Ovary (tissue), 9 donors: ENCODE data around the gene CLTC. TPM values are rescaled to one million over a fixed set of nuclear protein-coding genes. Genes with fewer than 3 reads are reported as not detected.

Experiments used
- DNase-seq, 5 donors: peaks; one replicate each; pipeline ENCODE4 v3.0.0-alpha.2; 2019 to 2020
- H3K27ac ChIP-seq, 2 donors: fragments of 200-600 bp; one replicate each; pipeline versions ENCODE4 v1.5.1 to v1.8.0; 2019 to 2022
- H3K27me3 ChIP-seq: fragments of 200-600 bp; one replicate; pipeline ENCODE4 v1.8.0; 2022
- H3K36me3 ChIP-seq: fragments of 200-600 bp; sonication (generic); one replicate; pipeline ENCODE4 v1.5.1; 2019
- H3K4me1 ChIP-seq: one replicate; pipeline ENCODE4 v1.8.1; 2013; ENCODE audit warnings: mild to moderate bottlenecking, moderate library complexity; ENCODE audit not compliant: insufficient read depth
- H3K4me3 ChIP-seq: fragments of 200-600 bp; sonication (generic); one replicate; pipeline ENCODE4 v1.5.1; 2017
- H3K9me3 ChIP-seq, 2 donors: fragments of 200-600 bp in 1 of 2; sonication (generic) in 1 of 2; one replicate each; pipeline versions ENCODE4 v1.5.1 to v1.8.1; 2013 to 2019; ENCODE audit warnings: mild to moderate bottlenecking in 1 of 2, moderate library complexity in 1 of 2
- EP300 ChIP-seq: sonication (generic); formaldehyde crosslinking; IDR thresholded peaks from one replicate; pipeline ENCODE4 v1.6.1; 2017; ENCODE audit warnings: antibody characterized with exemption
- POLR2A ChIP-seq: fragments of 450-650 bp; IDR thresholded peaks from one replicate; pipeline ENCODE4 v1.6.1; 2017; ENCODE audit warnings: antibody characterized with exemption, mild to moderate bottlenecking, moderate library complexity
- WGBS, 3 donors: extraction: QIAGEN DNeasy Blood & Tissue Kit in 1 of 3; methylation state at CpG; one replicate each; pipeline versions ENCODE4 v1.1.5 to v1.1.7; 2013 to 2017; 5-methylcytosine and 5-hydroxymethylcytosine counted together
- intact Hi-C, 4 donors: fragments of 100-400 bp; cut with DNase I; formaldehyde crosslinking; loops; one replicate each; pipeline versions ENCODE4 v1.11.0 to v1.15.1; 2022 to 2023
- polyA plus RNA-seq, 2 donors: library from polyadenylated mRNA; stranded (reverse); fragments of 200-250 nt in 1 of 2; fragments of 350-450 nt in 1 of 2; fragmentation: Illumina TruSeq in 1 of 2; extraction: RNeasy Lipid Tissue Mini Kit (QIAGEN cat#74804) in 1 of 2; gene quantifications; one replicate each; pipeline ENCODE4 v1.2.3, GENCODE V29; 2013 to 2014
- total RNA-seq, 7 donors: library from RNA; depleted of rRNA in 2 of 7; stranded (reverse); fragments of >200 nt in 2 of 7; fragmentation: NEBNext Ultra II Directional in 3 of 7; extraction: Animal tissue kit (Norgen Biotek cat#: 25700) in 3 of 7; gene quantifications; one replicate each; pipeline versions ENCODE4 v1.1.0 to v1.2.4, GENCODE V29; 2016 to 2023
- TF ChIP-seq, protein P1 (sequence below), 3 donors: fragments of 450-650 bp in 2 of 3; fragments of 200-600 bp in 1 of 3; IDR thresholded peaks; one replicate each; pipeline versions ENCODE4 v1.5.1 to v1.8.0; 2016 to 2022; ENCODE audit warnings: antibody characterized with exemption in 3 of 3, mild to moderate bottlenecking in 1 of 3
- donor health status: DM: no; HTN: no; CAD: no; lungs with moderate emphysema.
- donor health status: DM: no; HTN: no; CAD: no.
- donor health status: Bipolar disorder and iron deficiency.
- donor health status: DM: yes; HTN: yes; CAD: no.
- donor health status: DM: no; HTN: no; CAD: no.
- donor health status: DM: yes; HTN: yes; CAD: no.

CLTC gene
- total and polyA plus RNA-seq, 9 donors = 71.4 to 219 (median 145) TPM

DNA sequence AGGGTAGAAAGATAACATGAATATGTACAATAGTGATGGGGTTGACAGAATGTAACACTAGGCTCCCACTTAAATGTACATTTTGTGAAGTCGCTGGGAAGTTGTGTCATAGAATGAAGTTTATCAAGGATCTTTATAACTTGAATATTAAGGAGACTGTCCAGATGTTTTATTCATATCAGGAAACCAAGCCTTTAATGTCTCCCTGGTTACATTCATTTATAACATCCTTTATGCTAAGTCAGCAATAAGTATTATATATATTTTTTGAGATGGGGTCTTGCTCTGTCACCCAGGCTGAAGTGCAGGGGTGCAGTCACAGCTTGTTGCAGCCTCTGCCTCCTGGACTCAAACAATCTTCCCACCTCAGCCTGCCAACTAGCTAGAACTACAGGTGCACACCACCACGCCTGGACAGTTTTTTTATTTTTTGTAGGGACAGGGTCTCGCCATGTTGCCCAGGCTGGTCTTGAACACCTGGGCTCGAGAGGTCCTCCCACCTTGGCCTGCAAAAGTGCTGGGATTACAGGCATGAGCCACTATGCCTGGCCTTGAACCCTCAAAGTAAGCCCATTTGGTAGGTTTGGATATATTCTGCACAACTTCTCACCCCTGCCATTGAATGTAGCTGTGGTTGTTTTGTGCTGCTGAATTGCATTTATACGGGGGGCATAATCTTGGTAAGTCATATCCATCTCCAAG lies 14.1 kb downstream of the CLTC start:
- Histone ChIP-seq H3K9me3 (no peaks in the 10 kb centered on the region), H3K4me1 (peaks cover 9% of the 10 kb centered on the region), H3K36me3 (no peaks in the 10 kb centered on the region), H3K27ac (no peak overlapping the region), H3K4me3 (no peak overlapping the region), H3K27me3 (no peaks in the 10 kb centered on the region)
- intact Hi-C loops = no loop called here
- no peak for DNase-seq
- TF ChIP-seq POLR2A (no peak), EP300 (no peak)
- TF ChIP-seq, protein P1, sequence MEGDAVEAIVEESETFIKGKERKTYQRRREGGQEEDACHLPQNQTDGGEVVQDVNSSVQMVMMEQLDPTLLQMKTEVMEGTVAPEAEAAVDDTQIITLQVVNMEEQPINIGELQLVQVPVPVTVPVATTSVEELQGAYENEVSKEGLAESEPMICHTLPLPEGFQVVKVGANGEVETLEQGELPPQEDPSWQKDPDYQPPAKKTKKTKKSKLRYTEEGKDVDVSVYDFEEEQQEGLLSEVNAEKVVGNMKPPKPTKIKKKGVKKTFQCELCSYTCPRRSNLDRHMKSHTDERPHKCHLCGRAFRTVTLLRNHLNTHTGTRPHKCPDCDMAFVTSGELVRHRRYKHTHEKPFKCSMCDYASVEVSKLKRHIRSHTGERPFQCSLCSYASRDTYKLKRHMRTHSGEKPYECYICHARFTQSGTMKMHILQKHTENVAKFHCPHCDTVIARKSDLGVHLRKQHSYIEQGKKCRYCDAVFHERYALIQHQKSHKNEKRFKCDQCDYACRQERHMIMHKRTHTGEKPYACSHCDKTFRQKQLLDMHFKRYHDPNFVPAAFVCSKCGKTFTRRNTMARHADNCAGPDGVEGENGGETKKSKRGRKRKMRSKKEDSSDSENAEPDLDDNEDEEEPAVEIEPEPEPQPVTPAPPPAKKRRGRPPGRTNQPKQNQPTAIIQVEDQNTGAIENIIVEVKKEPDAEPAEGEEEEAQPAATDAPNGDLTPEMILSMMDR (IDR thresholded peaks at IDR 0.05) = no peak
- 77 to 82% (median 82%) methylated on average over 5 of the region's 5 CpGs for WGBS, 3 donors

DNA sequence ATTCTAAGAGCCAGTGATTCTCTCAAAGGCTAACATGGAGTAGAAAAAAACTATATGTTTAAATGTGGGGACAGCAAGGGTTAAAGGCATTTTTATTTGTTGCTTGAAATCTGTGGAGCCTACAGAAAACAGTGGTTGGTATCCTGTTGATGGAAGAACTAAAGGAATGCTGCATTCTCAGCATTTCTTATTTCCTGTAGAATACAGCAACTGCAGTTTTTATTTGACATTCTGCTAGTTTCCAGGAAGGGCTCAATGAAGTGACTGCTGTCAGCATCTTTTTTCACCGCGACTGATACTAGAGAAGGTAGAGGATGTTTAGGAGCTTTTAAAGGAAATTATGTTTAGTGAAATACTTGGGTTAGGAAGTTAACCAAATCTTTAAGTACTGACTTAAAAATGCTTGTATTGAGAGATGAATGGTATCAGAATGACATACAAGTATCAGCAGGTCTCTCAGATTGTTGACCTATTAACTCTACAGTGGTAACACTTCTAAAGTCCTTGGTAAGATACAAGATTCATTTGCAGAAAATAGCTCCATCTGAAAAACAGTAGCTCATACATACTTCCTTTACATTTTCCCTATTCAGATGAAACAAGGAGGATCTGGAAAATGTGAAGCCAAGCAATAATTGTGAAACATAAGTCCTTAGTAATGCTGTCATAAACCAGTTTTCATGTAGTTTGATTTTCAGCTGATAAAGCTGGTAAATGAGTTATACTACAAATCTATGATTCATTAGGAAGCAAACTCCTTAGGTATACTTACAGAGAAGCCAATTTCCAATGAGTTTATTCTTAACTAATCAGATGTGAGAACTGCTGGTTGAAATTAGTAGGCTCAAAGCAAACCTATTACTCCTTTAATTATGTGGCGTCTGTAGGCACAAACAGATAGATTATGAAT lies 15.2 kb downstream of the CLTC start:
- 31 to 37% (median 34%) methylated on average over 3 of the region's 3 CpGs for WGBS, 3 donors
- Histone ChIP-seq H3K4me1 (peaks cover 9% of the 10 kb centered on the region), H3K4me3 (no peak overlapping the region), H3K27me3 (no peaks in the 10 kb centered on the region), H3K36me3 (no peaks in the 10 kb centered on the region), H3K27ac (no peak overlapping the region), H3K9me3 (no peaks in the 10 kb centered on the region)
- intact Hi-C loops = no loop called here
- no peak for DNase-seq
- TF ChIP-seq, protein P1 (IDR thresholded peaks at IDR 0.05) = no peak
- TF ChIP-seq EP300 = no peak
- no peak for TF ChIP-seq POLR2A

DNA sequence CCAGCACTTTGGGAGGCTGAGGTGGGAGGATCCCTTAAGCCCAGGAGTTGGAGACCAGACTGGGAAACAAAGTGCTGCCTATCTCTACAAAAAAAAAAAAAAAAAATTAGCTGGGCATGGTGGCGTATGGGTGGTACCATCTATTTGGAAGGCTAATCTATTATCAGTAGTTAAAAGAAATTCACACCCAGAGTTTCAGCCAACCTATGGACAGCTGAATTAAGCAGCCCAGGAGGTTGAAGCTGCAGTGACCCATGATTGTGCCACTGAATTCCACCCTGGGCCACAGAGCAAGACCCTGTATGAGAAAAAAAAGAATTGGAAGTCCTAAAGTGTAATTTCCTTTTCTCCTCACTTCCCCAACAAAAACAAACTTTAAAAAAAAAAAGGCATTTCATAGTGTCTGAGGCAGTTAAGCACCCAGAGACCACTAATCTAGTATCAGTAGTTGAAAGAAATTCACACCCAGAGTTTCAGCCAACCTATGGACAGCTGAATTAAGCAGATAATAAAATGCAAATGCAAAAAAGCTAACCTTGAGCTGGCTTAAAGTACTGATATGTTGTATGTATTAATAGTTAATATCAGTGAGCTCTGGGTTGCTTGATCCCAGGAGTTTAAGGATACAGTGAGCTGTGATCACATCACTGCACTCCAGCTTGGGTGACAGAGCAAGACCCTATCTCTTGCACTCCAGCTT lies 18.1 kb downstream of the CLTC start:
- no peak for DNase-seq
- Histone ChIP-seq H3K36me3 (no peaks in the 10 kb centered on the region), H3K27me3 (no peaks in the 10 kb centered on the region), H3K4me1 (peaks cover 6% of the 10 kb centered on the region), H3K4me3 (no peak overlapping the region), H3K27ac (no peak overlapping the region), H3K9me3 (no peaks in the 10 kb centered on the region)
- 87 to 91% (median 88%) methylated on average over 1 of the region's 1 CpG for WGBS, 3 donors
- intact Hi-C loops = no loop called here
- TF ChIP-seq, protein P1 (IDR thresholded peaks at IDR 0.05) = no peak
- no peak for TF ChIP-seq POLR2A
- TF ChIP-seq EP300 = no peak

DNA sequence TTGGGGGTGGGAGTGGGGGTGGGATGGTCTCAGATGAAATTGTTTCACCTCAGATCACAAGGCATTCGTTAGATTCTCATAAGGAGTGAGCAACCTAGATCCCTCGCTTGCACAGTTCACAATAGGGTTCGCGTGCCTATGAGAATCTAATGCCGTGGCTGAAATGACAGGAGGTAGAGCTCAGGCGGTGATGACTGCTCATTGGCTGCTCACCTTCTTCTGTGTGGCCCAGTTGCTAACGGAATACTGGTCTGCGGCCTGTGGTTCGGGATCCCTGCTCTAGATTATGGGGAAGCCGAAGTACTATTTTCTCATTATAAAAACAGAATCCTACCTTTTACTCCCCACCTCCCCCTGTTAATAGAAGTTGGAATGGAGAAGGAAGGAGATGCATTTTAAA lies 18.9 kb downstream of the CLTC start:
- 77 to 82% (median 79%) methylated on average over 10 of the region's 10 CpGs for WGBS, 3 donors
- intact Hi-C loops = no loop called here
- no peak for DNase-seq
- Histone ChIP-seq H3K27me3 (no peaks in the 10 kb centered on the region), H3K4me1 (peaks cover 8% of the 10 kb centered on the region), H3K27ac (no peak overlapping the region), H3K4me3 (no peak overlapping the region), H3K36me3 (no peaks in the 10 kb centered on the region), H3K9me3 (no peaks in the 10 kb centered on the region)
- no peak for TF ChIP-seq POLR2A
- no peak for TF ChIP-seq EP300
- TF ChIP-seq, protein P1 (IDR thresholded peaks at IDR 0.05) = no peak
